GM12892 (cell line): ENCODE data around the gene TSC1.

Experiments used
- POLR2A ChIP-seq: IDR thresholded peaks from 2 replicates; pipeline ENCODE4 v1.6.1; 2011; ENCODE audit warnings: low read depth, low read length, control low read depth
- POLR2AphosphoS5 ChIP-seq: IDR thresholded peaks from 2 replicates; pipeline ENCODE4 v1.6.1; 2011; ENCODE audit warnings: low read depth, low read length, control low read depth

- TF ChIP-seq POLR2A (no peak), POLR2AphosphoS5 (no peak)
Observed at GRCh38 chr9:132877458-132877823, 67.0 kb downstream of the TSC1 start.
